Retinal pigment epithelial cell (primary cell): ENCODE results near the gene TCP11L1.
"Not testable (repeated sequence)": the region's sequence is repeated elsewhere in the genome, so short reads cannot be mapped to it uniquely, and the experiment has no call there.

Experiments used
- DNase-seq: peaks from one replicate; pipeline ENCODE4 v3.0.0-alpha.2; 2010; ENCODE audit warnings: low read depth
- H3K4me3 ChIP-seq: 2 replicates; pipeline ENCODE4 v1.5.1; 2011; ENCODE audit warnings: mild to moderate bottlenecking, low read length, control low read depth, moderate library complexity
- CTCF ChIP-seq: conservative IDR thresholded peaks from 2 replicates; pipeline ENCODE4 v1.5.1; 2011; ENCODE audit warnings: low read depth, low read length, control low read depth, inconsistent platforms

TCP11L1 gene

GRCh38 chr11:33094157-33094556, 54.8 kb downstream of the TCP11L1 start:
- no peak overlapping the region for H3K4me3 ChIP-seq
- DNase-seq: no peak
- no peak for TF ChIP-seq CTCF

GRCh38 chr11:33103836-33104235, 64.5 kb downstream of the TCP11L1 start:
- TF ChIP-seq CTCF: no peak
- no peak overlapping the region for H3K4me3 ChIP-seq
- no peak for DNase-seq

- H3K4me3 ChIP-seq: no peak overlapping the region
- no peak for TF ChIP-seq CTCF
- no peak for DNase-seq
Observed at GRCh38 chr11:33109294-33109895, 70.0 kb downstream of the TCP11L1 start.

- no peak for DNase-seq
- TF ChIP-seq CTCF: no peak
- no peak overlapping the region for H3K4me3 ChIP-seq
Observed at GRCh38 chr11:33110083-33110482, 70.7 kb downstream of the TCP11L1 start.

GRCh38 chr11:33116535-33116934, 77.2 kb downstream of the TCP11L1 start:
- TF ChIP-seq CTCF: no peak
- no peak overlapping the region for H3K4me3 ChIP-seq
- DNase-seq: no peak

GRCh38 chr11:33122696-33123095, 83.3 kb downstream of the TCP11L1 start:
- H3K4me3 ChIP-seq, DNase-seq: not testable (repeated sequence)
